Heart left ventricle (tissue), 16 donors: ENCODE results near the gene CREM. TPM values are rescaled to one million over a fixed set of nuclear protein-coding genes. Genes with fewer than 3 reads are reported as not detected.
A peak's percentile ranks its signal among the peaks of the same experiment; 100 is the strongest.

Source experiments
- ATAC-seq, 4 donors: fragments of 200-7000 bp; cut with Tn5 transposase; one replicate each; pipeline ENCODE4 v1.9.1; 2020 to 2022; ENCODE audit warnings: moderate library complexity in 4 of 4, mild to moderate bottlenecking in 3 of 4, moderate number of reproducible peaks in 1 of 4
- DNase-seq, 5 donors: peaks; one replicate each; pipeline ENCODE4 v3.0.0-alpha.2; 2020
- H3K27ac ChIP-seq, 12 donors: fragments of 200-600 bp; sonication (generic) in 4 of 12; one replicate each; pipeline versions ENCODE4 v1.5.0 to v1.8.0; 2016 to 2022; ENCODE audit warnings: mild to moderate bottlenecking in 2 of 12
- H3K27me3 ChIP-seq, 9 donors: fragments of 200-600 bp; sonication (generic) in 2 of 9; one replicate each; pipeline versions ENCODE4 v1.5.1 to v1.8.0; 2016 to 2022; ENCODE audit warnings: mild to moderate bottlenecking in 3 of 9
- H3K36me3 ChIP-seq, 9 donors: fragments of 200-600 bp; sonication (generic) in 2 of 9; one replicate each; pipeline versions ENCODE4 v1.5.0 to v1.8.0; 2018 to 2022; ENCODE audit warnings: mild to moderate bottlenecking in 2 of 9
- H3K4me1 ChIP-seq, 12 donors: fragments of 200-600 bp; sonication (generic) in 4 of 12; one replicate each; pipeline versions ENCODE4 v1.5.0 to v1.8.0; 2016 to 2022; ENCODE audit warnings: mild to moderate bottlenecking in 3 of 12
- H3K4me3 ChIP-seq, 12 donors: fragments of 200-600 bp; sonication (generic) in 4 of 12; one replicate each; pipeline versions ENCODE4 v1.5.0 to v1.8.0; 2017 to 2022; ENCODE audit warnings: mild to moderate bottlenecking in 9 of 12, moderate library complexity in 4 of 12
- H3K9me3 ChIP-seq, 12 donors: fragments of 200-600 bp; sonication (generic) in 4 of 12; one replicate each; pipeline versions ENCODE4 v1.5.0 to v1.8.0; 2016 to 2022; ENCODE audit warnings: mild to moderate bottlenecking in 1 of 12
- POLR2A ChIP-seq, 2 donors: fragments of 450-650 bp; IDR thresholded peaks; one replicate each; pipeline ENCODE4 v1.6.1; 2017; ENCODE audit warnings: antibody characterized with exemption in 2 of 2, mild to moderate bottlenecking in 2 of 2, moderate library complexity in 2 of 2
- WGBS, 4 donors: extraction: QIAGEN DNeasy Blood & Tissue Kit in 2 of 4; methylation state at CpG; one replicate each; pipeline versions ENCODE4 v1.1.5 to v1.1.7; 2013 to 2018; 5-methylcytosine and 5-hydroxymethylcytosine counted together
- intact Hi-C, 10 donors: fragments of 100-400 bp; cut with DNase I; formaldehyde crosslinking; loops; one replicate each; pipeline versions ENCODE4 v1.11.1 to v1.14.2; 2022
- polyA plus RNA-seq, 2 donors: library from polyadenylated mRNA; stranded (reverse); fragments of 200-250 nt; gene quantifications; one replicate each; pipeline ENCODE4 v1.2.3, GENCODE V29; 2013
- total RNA-seq, 9 donors: library from RNA; depleted of rRNA in 2 of 9; stranded (reverse); fragments of >200 nt in 2 of 9; fragmentation: NEBNext Ultra II Directional in 3 of 9; extraction: Animal tissue kit (Norgen Biotek cat#: 25700) in 3 of 9; gene quantifications; one replicate each; pipeline versions ENCODE4 v1.1.0 to v1.2.4, GENCODE V29; 2016 to 2023
- TF ChIP-seq, protein P1 (sequence below), 12 donors: fragments of 200-600 bp; sonication (generic) in 4 of 12; IDR thresholded peaks; one replicate each; pipeline versions ENCODE4 v1.5.0 to v1.8.0; 2018 to 2022; ENCODE audit warnings: antibody characterized with exemption in 12 of 12, mild to moderate bottlenecking in 5 of 12
- donor health status: ischemic (EF 13 %, LVEDD 7.1; RV severe dilation, severe dysfunction).
- donor health status: healthy with polysubstance abuse.
- donor health status: DM: no; HTN: yes; CAD: no.
- donor health status: DM: no; HTN: no; CAD: no.
- donor health status: ischemic (EF 25% LVEDD 6.9; RV normal size, moderate dysfunction).
- donor health status: ischemic (EF 25% LVEDD 5.7; RV mildly dilated, moderate dysfunction).
- donor health status: healthy.
- donor health status: DM: yes; HTN: yes; CAD: no.
- donor health status: ischemic (EF 35%, LVEDD 5.7; RV mildly dilated, moderate dysfunction).
- donor health status: nonischemic (EF 11% LVEDD 7.7; RV severe dilation, severe dysfunction).
- donor health status: DM: yes; HTN: yes; CAD: no.
- donor health status: PGD.
- donor health status: ischemic (EF 29% LVEDD 5.4; RV normal size, mild dysfunction).
- donor health status: nonischemic (EF 23%, LVEDD 6.1; RV moderate dilation, normal function).

The CREM gene
- total and polyA plus RNA-seq, 11 donors = 38.4 to 89.7 (median 54.7) TPM

DNA sequence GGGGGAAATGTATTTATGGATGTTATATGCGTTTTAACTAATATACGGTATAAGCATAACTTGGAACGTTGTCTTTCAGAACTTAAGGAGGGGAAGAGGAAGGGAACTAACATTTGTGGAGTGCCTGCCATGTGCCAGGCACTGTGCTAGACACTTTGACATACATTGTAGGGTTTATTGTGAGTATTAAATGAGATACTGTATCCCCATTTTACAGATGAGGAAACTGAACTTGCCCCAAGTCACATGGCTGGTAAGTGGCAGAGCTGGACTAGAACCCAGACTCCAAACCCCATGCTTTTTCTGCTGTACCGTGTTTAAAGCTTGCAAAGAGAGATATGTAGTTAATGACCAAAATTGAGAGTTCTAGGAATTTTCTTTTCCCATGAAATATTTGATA lies 74.6 kb downstream of the CREM start:
- TF ChIP-seq, protein P1, sequence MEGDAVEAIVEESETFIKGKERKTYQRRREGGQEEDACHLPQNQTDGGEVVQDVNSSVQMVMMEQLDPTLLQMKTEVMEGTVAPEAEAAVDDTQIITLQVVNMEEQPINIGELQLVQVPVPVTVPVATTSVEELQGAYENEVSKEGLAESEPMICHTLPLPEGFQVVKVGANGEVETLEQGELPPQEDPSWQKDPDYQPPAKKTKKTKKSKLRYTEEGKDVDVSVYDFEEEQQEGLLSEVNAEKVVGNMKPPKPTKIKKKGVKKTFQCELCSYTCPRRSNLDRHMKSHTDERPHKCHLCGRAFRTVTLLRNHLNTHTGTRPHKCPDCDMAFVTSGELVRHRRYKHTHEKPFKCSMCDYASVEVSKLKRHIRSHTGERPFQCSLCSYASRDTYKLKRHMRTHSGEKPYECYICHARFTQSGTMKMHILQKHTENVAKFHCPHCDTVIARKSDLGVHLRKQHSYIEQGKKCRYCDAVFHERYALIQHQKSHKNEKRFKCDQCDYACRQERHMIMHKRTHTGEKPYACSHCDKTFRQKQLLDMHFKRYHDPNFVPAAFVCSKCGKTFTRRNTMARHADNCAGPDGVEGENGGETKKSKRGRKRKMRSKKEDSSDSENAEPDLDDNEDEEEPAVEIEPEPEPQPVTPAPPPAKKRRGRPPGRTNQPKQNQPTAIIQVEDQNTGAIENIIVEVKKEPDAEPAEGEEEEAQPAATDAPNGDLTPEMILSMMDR (IDR thresholded peaks at IDR 0.05) = no peak
- TF ChIP-seq POLR2A (IDR thresholded peaks at IDR 0.05) = no peak
- no peaks in the 10 kb centered on the region for H3K27me3 ChIP-seq
- peaks cover 0 to 5% (median 0%) of the 10 kb centered on the region in 9 donors for H3K36me3 ChIP-seq
- DNase-seq (no peak), ATAC-seq (no peak)
- H3K4me1 ChIP-seq = peaks cover 0 to 14% (median 0%) of the 10 kb centered on the region in 12 donors
- no peak overlapping the region for H3K4me3 ChIP-seq
- no peak overlapping the region for H3K27ac ChIP-seq
- H3K9me3 ChIP-seq = no peaks in the 10 kb centered on the region
- intact Hi-C loops = no loop called here
- 93 to 94% (median 94%) methylated on average over 4 of the region's 4 CpGs for WGBS, 4 donors

DNA sequence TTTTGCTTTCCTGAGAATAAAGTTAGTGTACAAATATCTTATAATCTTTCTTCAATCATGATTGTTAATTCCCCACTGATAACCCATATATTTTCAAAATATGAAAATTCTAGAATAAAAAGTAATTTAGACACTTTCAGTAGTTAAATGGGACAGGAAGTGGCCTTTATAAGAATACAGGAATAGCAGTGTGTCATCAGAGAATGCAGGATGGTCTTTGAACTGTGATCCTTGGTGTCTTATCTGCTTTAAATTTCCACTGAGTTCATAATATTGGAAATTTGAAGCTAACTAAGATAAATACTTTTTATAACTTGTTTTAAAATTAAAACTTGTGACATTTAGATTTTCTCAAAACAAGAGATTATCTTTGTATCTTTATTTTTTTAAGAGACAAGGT lies 75.4 kb downstream of the CREM start:
- Histone ChIP-seq H3K4me3 (no peak overlapping the region), H3K4me1 (peaks cover 0 to 9% (median 0%) of the 10 kb centered on the region in 12 donors), H3K9me3 (no peaks in the 10 kb centered on the region), H3K27me3 (no peaks in the 10 kb centered on the region), H3K36me3 (peaks cover 0 to 9% (median 4%) of the 10 kb centered on the region in 9 donors), H3K27ac (no peak overlapping the region)
- ATAC-seq = no peak
- intact Hi-C loops = no loop called here
- no peak for DNase-seq
- TF ChIP-seq POLR2A (IDR thresholded peaks at IDR 0.05) = no peak
- TF ChIP-seq, protein P1 (IDR thresholded peaks at IDR 0.05) = no peak

DNA sequence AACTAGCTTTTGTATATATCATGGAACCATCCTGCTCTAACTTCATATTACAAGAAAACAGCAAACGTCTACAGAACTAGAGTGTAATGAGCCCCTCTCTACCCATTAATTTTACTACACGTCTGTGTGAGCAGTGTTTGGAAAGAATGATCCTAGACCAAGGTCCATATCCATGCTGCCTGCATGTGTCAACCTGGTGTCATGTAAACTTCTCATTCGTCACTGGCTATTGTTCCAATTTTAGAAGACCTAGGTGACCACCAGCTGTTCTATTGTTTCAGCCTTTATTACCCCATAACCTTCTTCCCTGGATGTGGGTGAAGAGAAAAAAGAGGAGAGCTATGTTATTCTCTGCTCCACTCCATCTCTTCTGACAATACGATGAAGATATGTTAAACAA lies 77.1 kb downstream of the CREM start:
- ATAC-seq (peak in 1 of 4 donors; percentile 25), DNase-seq (no peak)
- H3K36me3 ChIP-seq = peaks cover 0 to 26% (median 17%) of the 10 kb centered on the region in 9 donors
- no peak overlapping the region for H3K4me3 ChIP-seq
- intact Hi-C loops = no loop called here
- H3K27me3 ChIP-seq = no peaks in the 10 kb centered on the region
- 79 to 84% (median 80%) methylated on average over 4 of the region's 4 CpGs for WGBS, 4 donors
- TF ChIP-seq POLR2A (IDR thresholded peaks at IDR 0.05) = no peak
- TF ChIP-seq, protein P1 (IDR thresholded peaks at IDR 0.05) = no peak
- no peak overlapping the region for H3K27ac ChIP-seq
- H3K4me1 ChIP-seq = peaks cover 0 to 13% (median 4%) of the 10 kb centered on the region in 12 donors
- no peaks in the 10 kb centered on the region for H3K9me3 ChIP-seq

DNA sequence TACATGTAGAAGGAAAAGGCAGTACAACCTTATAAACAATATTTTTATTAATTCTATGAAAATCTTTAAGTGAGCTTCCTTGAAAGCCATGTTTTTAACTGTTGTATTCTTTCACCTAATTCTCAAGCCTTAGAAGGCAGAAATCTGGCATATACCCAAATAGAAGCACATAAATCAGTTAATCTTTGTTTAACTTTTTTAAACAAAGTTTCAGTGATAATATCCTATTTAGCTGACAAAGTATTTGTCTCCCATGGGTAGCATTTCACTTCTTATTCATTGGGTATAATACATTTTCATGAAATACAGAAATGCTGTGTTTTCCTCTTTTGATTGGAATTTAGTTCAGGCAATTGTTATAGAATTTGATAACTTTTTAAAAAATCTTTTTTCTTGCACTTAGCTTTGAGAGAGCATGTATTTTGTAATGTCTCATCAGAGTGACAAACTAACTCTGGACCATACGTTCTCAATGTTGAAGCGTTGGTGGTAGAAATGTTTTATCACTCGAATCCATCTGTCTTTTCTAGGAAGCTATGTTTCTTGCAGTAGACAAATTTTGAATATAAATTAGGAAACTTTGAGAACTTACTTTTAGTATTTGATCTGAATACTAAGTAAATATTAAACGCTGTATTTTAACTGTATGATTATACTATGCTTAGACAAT lies 78.1 kb downstream of the CREM start:
- DNase-seq = no peak
- H3K27ac ChIP-seq = no peak overlapping the region
- WGBS, 4 donors = 86 to 94% (median 89%) methylated on average over 4 of the region's 4 CpGs
- no peak for TF ChIP-seq POLR2A (IDR thresholded peaks at IDR 0.05)
- TF ChIP-seq, protein P1 (IDR thresholded peaks at IDR 0.05) = no peak
- intact Hi-C loops = no loop called here
- H3K27me3 ChIP-seq = no peaks in the 10 kb centered on the region
- H3K4me3 ChIP-seq = no peak overlapping the region
- no peaks in the 10 kb centered on the region for H3K9me3 ChIP-seq
- H3K4me1 ChIP-seq = peaks cover 0 to 22% (median 7%) of the 10 kb centered on the region in 12 donors
- H3K36me3 ChIP-seq = peaks cover 0 to 36% (median 25%) of the 10 kb centered on the region in 9 donors
- ATAC-seq = no peak
